HCT116 (cell line): ENCODE data around the gene ATP8A2. TPM values are rescaled to one million over a fixed set of nuclear protein-coding genes. Genes with fewer than 3 reads are reported as not detected.

Source experiments
- ATAC-seq: fragments of 200-7000 bp; cut with Tn5 transposase; 2 replicates; pipeline ENCODE4 v1.9.1; 2020; ENCODE audit warnings: mild to moderate bottlenecking, moderate library complexity
- BruUV-seq: library from RNA; stranded (reverse); fragments of 400-500 nt; replicated peaks from 2 replicates; lab custom pipeline; 2021; lab: Mats Ljungman, UMichigan
- CTCF ChIA-PET: fragments of 300-600 bp; sonication (Branson Sonifier 250); formaldehyde crosslinking; loops from one replicate; lab custom pipeline; 2021; ENCODE audit warnings: antibody characterized with exemption; lab: Charles Lee
- POLR2A ChIA-PET: fragments of 300-600, 350-600 bp; sonication (Branson Sonifier 250); formaldehyde crosslinking; loops from one replicate; lab custom pipeline; 2021; ENCODE audit warnings: antibody characterized with exemption; lab: Charles Lee
- RAD21 ChIA-PET, 2 experiments: fragments of 300-600 bp; sonication (Branson Sonifier 250); formaldehyde crosslinking; loops; one replicate each; lab custom pipeline; 2023; ENCODE audit warnings: low total read pairs in 2 of 2; ENCODE audit not compliant: uncharacterized antibody in 2 of 2, unreplicated experiment in 2 of 2, low non-redundant PET in 1 of 2; lab: Charles Lee
- DNase-seq: peaks from one replicate; pipeline ENCODE4 v3.0.0-alpha.2; 2010; ENCODE audit warnings: low read depth, low spot score
- H2AFZ ChIP-seq: fragments of 200-600 bp; shearing (Covaris generic), sonication (generic); 2 replicates; pipeline ENCODE4 v1.6.1; 2017; ENCODE audit warnings: low read depth, mixed run types, mixed read lengths, antibody characterized with exemption, low read length; ENCODE audit not compliant: poor library complexity, severe bottlenecking
- H3K27ac ChIP-seq: 2 replicates; pipeline ENCODE4 v1.5.1; 2012; ENCODE audit warnings: low read depth, low read length
- H3K27me3 ChIP-seq: fragments of 200-600 bp; sonication (generic); 2 replicates; pipeline ENCODE4 v1.6.1; 2016; ENCODE audit warnings: mixed run types, low read length, mixed read lengths; ENCODE audit not compliant: insufficient read depth
- H3K36me3 ChIP-seq, 2 experiments: fragments of 200-500 bp in 1 of 2; fragments of 200-600 bp in 1 of 2; sonication (Bioruptor generic) in 1 of 2; sonication (generic) in 1 of 2; 2 replicates each; pipeline versions ENCODE4 v1.5.1 to v1.6.1; 2014 to 2016; ENCODE audit warnings: low read length in 2 of 2, inconsistent platforms in 1 of 2, mixed read lengths in 1 of 2, mixed run types in 1 of 2; ENCODE audit not compliant: insufficient read depth in 2 of 2, control insufficient read depth in 1 of 2
- H3K4me1 ChIP-seq, 2 experiments: fragments of 200-600 bp in 1 of 2; sonication (generic) in 1 of 2; 2 replicates each; pipeline versions ENCODE4 v1.5.1 to v1.6.1; 2012 to 2017; ENCODE audit warnings: low read length in 2 of 2, inconsistent platforms in 1 of 2, mild to moderate bottlenecking in 1 of 2, mixed read lengths in 1 of 2, mixed run types in 1 of 2, moderate library complexity in 1 of 2; ENCODE audit not compliant: insufficient read depth in 2 of 2, control insufficient read depth in 1 of 2
- H3K4me2 ChIP-seq: fragments of 200-600 bp; sonication (generic); 2 replicates; pipeline ENCODE4 v1.6.1; 2017; ENCODE audit warnings: mixed run types, low read length, mixed read lengths
- H3K4me3 ChIP-seq, 2 experiments: fragments of 200-600 bp in 1 of 2; sonication (generic) in 1 of 2; replicated peaks in 1 of 2; 2 replicates each; pipeline ENCODE4 v1.5.1; 2011 to 2016; ENCODE audit warnings: low read length in 2 of 2, control low read depth in 1 of 2, low read depth in 1 of 2, mild to moderate bottlenecking in 1 of 2, mixed read lengths in 1 of 2, mixed run types in 1 of 2
- H3K79me2 ChIP-seq: fragments of 200-600 bp; sonication (generic); 2 replicates; pipeline ENCODE4 v1.6.1; 2017; ENCODE audit warnings: mild to moderate bottlenecking, mixed run types, low read length, moderate library complexity, mixed read lengths; ENCODE audit not compliant: insufficient read depth
- H3K9ac ChIP-seq: fragments of 200-600 bp; sonication (generic); 2 replicates; pipeline ENCODE4 v1.6.1; 2016; ENCODE audit warnings: low read length, mixed read lengths
- H3K9me2 ChIP-seq: fragments of 200-600 bp; sonication (generic), shearing (Covaris generic); 2 replicates; pipeline ENCODE4 v1.6.1; 2017; ENCODE audit warnings: mixed run types, mild to moderate bottlenecking, moderate library complexity; ENCODE audit not compliant: insufficient read depth
- H3K9me3 ChIP-seq, 2 experiments: fragments of 200-500 bp in 1 of 2; fragments of 200-600 bp in 1 of 2; sonication (Bioruptor generic) in 1 of 2; sonication (generic) in 1 of 2; 2 replicates each; pipeline ENCODE4 v1.6.1; 2014 to 2017; ENCODE audit warnings: low read length in 2 of 2, mixed read lengths in 2 of 2, inconsistent platforms in 1 of 2, low read depth in 1 of 2, mild to moderate bottlenecking in 1 of 2, mixed run types in 1 of 2, moderate library complexity in 1 of 2; ENCODE audit not compliant: control insufficient read depth in 1 of 2, insufficient read depth in 1 of 2
- H4K20me1 ChIP-seq: fragments of 200-600 bp; sonication (generic), shearing (Covaris generic); 2 replicates; pipeline ENCODE4 v1.6.1; 2017; ENCODE audit warnings: mixed run types, mild to moderate bottlenecking, moderate library complexity; ENCODE audit not compliant: insufficient read depth
- CBX3 ChIP-seq: IDR thresholded peaks from 2 replicates; pipeline ENCODE4 v1.6.1; 2012; ENCODE audit warnings: low read depth
- CEBPB ChIP-seq: IDR thresholded peaks from 2 replicates; pipeline ENCODE4 v1.6.1; 2012; ENCODE audit warnings: low read depth
- CTCF ChIP-seq, 3 experiments: fragments of 200-600 bp in 1 of 3; sonication (generic) in 1 of 3; IDR thresholded peaks in 2 of 3; conservative IDR thresholded peaks in 1 of 3; 2 replicates each; pipeline ENCODE4 v1.5.1; 2012 to 2017; ENCODE audit warnings: low read depth in 2 of 3, low read length in 2 of 3, antibody characterized with exemption in 1 of 3, borderline replicate concordance in 1 of 3, control low read depth in 1 of 3, mild to moderate bottlenecking in 1 of 3, mixed read lengths in 1 of 3, mixed run types in 1 of 3, moderate library complexity in 1 of 3; ENCODE audit not compliant: insufficient read depth in 1 of 3
- EGR1 ChIP-seq: IDR thresholded peaks from 2 replicates; pipeline ENCODE4 v1.6.1; 2012; ENCODE audit warnings: low read depth
- ELF1 ChIP-seq: IDR thresholded peaks from 2 replicates; pipeline ENCODE4 v1.6.1; 2012; ENCODE audit warnings: low read depth, borderline replicate concordance
- EZH2 ChIP-seq: fragments of 200-600 bp; sonication (generic); IDR thresholded peaks from 2 replicates; pipeline ENCODE4 v1.6.1; 2017; ENCODE audit warnings: antibody characterized with exemption, mixed run types
- FOSL1 ChIP-seq: IDR thresholded peaks from 2 replicates; pipeline ENCODE4 v1.6.1; 2012; ENCODE audit warnings: low read depth
- JUND ChIP-seq: IDR thresholded peaks from 2 replicates; pipeline ENCODE4 v1.6.1; 2012
- MAX ChIP-seq: IDR thresholded peaks from 2 replicates; pipeline ENCODE4 v1.6.1; 2012
- POLR2A ChIP-seq: IDR thresholded peaks from 2 replicates; pipeline ENCODE4 v1.7.0; 2011; ENCODE audit warnings: borderline replicate concordance; ENCODE audit not compliant: insufficient read depth, insufficient read length; ENCODE audit errors: extremely low read depth
- POLR2AphosphoS5 ChIP-seq: IDR thresholded peaks from 2 replicates; pipeline ENCODE4 v1.6.1; 2011; ENCODE audit warnings: mild to moderate bottlenecking, low read depth, low read length, moderate library complexity
- RAD21 ChIP-seq: IDR thresholded peaks from 2 replicates; pipeline ENCODE4 v1.6.1; 2012; ENCODE audit warnings: low read depth, mild to moderate bottlenecking
- REST ChIP-seq: IDR thresholded peaks from 2 replicates; pipeline ENCODE4 v1.6.1; 2012; ENCODE audit warnings: low read depth
- SIN3A ChIP-seq: IDR thresholded peaks from 2 replicates; pipeline ENCODE4 v1.6.1; 2012; ENCODE audit warnings: low read depth
- SP1 ChIP-seq: IDR thresholded peaks from 2 replicates; pipeline ENCODE4 v1.6.1; 2012; ENCODE audit warnings: low read depth
- YY1 ChIP-seq: IDR thresholded peaks from 2 replicates; pipeline ENCODE4 v1.6.1; 2011; ENCODE audit warnings: low read length, low read depth, moderate library complexity, mild to moderate bottlenecking; ENCODE audit not compliant: insufficient replicate concordance; ENCODE audit errors: extremely low read depth
- ZBTB33 ChIP-seq: IDR thresholded peaks from 2 replicates; pipeline ENCODE4 v1.6.1; 2011; ENCODE audit warnings: mild to moderate bottlenecking, low read length, moderate library complexity; ENCODE audit not compliant: insufficient replicate concordance; ENCODE audit errors: extremely low read depth
- ZNF274 ChIP-seq: fragments of 200-500 bp; sonication (Bioruptor generic); IDR thresholded peaks from 2 replicates; pipeline ENCODE4 v1.6.1; 2014; ENCODE audit warnings: mild to moderate bottlenecking, low read depth, low read length, inconsistent platforms
- intact Hi-C: fragments of 100-400 bp; cut with micrococcal nuclease; formaldehyde crosslinking; loops from 2 replicates; pipeline ENCODE4 v1.10.0; 2022
- total RNA-seq: library from RNA; stranded (reverse); gene quantifications from one replicate; pipeline ENCODE4 v1.2.1, GENCODE V29; 2021; ENCODE audit not compliant: unreplicated experiment

ATP8A2 gene
- total RNA-seq, 1 experiment from 2014 or later = not detected

GRCh38 chr13:26016189-26016588 lies 644.4 kb downstream of the ATP8A2 start:
- no peak for DNase-seq
- H3K79me2 ChIP-seq = no peaks in the 10 kb centered on the region
- CTCF ChIA-PET = no interaction called here
- no peaks in the 10 kb centered on the region for H3K4me1 ChIP-seq
- H3K4me3 ChIP-seq = no peak overlapping the region
- no peak overlapping the region for H3K27ac ChIP-seq
- intact Hi-C loops = no loop called here
- peaks cover 54% of the 10 kb centered on the region for H3K27me3 ChIP-seq
- no peak overlapping the region for H2AFZ ChIP-seq
- RAD21 ChIA-PET = no interaction called here
- H3K9me2 ChIP-seq = no peaks in the 10 kb centered on the region
- POLR2A ChIA-PET = no interaction called here
- no peak overlapping the region for H3K4me2 ChIP-seq
- no peaks in the 10 kb centered on the region for H4K20me1 ChIP-seq
- ATAC-seq = no peak
- H3K36me3 ChIP-seq = no peaks in the 10 kb centered on the region
- no peak for TF ChIP-seq ZBTB33
- TF ChIP-seq REST = no peak
- TF ChIP-seq CBX3 = no peak
- no peak for TF ChIP-seq FOSL1
- no peak for TF ChIP-seq SIN3A
- no peak for TF ChIP-seq CTCF (IDR thresholded peaks at IDR 0.05 in 2 of 3, conservative IDR thresholded peaks at IDR 0.05 in 1 of 3; ENCODE audit: borderline replicate concordance in 1 of 3, insufficient read depth in 1 of 3, low read depth in 2 of 3, low read length in 2 of 3)
- no peak for TF ChIP-seq EZH2
- no peak for TF ChIP-seq POLR2A
- no peak for TF ChIP-seq YY1
- no peak for TF ChIP-seq CEBPB
- no peak for TF ChIP-seq ELF1
- TF ChIP-seq EGR1 = no peak
- no peak for TF ChIP-seq ZNF274
- TF ChIP-seq JUND = no peak
- TF ChIP-seq SP1 = no peak
- TF ChIP-seq RAD21 = no peak
- TF ChIP-seq MAX = no peak
- no peak for TF ChIP-seq POLR2AphosphoS5
- TF ChIP-seq, all 23 proteins: peak for 0
- no TSS peak for BruUV-seq
- Histone ChIP-seq H3K9me3 (no peaks in the 10 kb centered on the region), H3K9ac (no peak overlapping the region)
